GM18505 (cell line): ENCODE results near the gene RNF11.
A peak's percentile ranks its signal among the peaks of the same experiment; 100 is the strongest.

ENCODE experiments used
- ATAC-seq: cut with Tn5 transposase; IDR thresholded peaks from one replicate; pipeline ENCODE4 v1.9.1; 2021; ENCODE audit not compliant: unreplicated experiment
- POLR2A ChIP-seq: IDR thresholded peaks from 4 replicates; pipeline ENCODE4 v1.6.1; 2011; ENCODE audit warnings: borderline replicate concordance; ENCODE audit not compliant: insufficient read depth, insufficient read length; ENCODE audit errors: extremely low read depth

The RNF11 gene

DNA sequence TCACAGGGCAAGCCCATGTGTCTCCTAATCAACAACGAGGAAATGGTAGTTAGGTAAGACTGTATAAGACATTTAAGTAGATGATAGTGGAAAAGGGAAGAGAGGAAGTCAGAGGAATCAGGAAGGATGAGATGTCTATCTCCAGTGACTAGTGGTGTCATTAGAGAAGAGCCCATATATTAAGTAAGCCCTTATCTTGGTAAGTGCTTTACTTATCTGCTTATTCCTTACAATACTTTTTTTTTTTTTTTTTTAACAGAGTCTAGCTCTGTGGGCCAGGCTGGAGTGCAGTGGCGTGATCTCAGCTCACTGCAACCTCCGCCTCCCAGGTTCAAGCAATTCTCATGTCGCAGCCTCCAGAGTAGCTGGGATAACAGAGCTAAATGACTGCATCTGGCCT lies 29.5 kb downstream of the RNF11 start:
- no peak for ATAC-seq
- TF ChIP-seq POLR2A, result no peak

DNA sequence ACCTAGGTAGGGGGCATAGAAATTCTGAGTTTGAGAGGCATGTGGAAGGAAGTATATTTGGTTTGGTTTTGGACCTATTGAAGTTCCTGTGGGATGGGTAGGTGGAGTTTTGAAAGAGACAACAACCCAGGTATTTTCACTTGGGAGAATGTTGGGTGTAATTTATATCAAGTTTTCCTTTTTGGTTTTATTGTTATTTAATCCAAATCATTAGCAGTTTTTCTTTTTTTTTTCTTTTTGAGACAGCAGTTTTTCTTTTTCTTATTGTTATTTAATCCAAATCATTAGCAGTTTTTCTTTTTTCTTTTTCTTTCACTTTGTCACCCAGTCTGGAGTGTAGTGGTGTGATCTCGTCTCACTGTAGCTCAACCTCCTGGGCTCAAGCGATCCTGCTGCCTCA lies 30.1 kb downstream of the RNF11 start:
- TF ChIP-seq POLR2A, result no peak
- ATAC-seq, result no peak

DNA sequence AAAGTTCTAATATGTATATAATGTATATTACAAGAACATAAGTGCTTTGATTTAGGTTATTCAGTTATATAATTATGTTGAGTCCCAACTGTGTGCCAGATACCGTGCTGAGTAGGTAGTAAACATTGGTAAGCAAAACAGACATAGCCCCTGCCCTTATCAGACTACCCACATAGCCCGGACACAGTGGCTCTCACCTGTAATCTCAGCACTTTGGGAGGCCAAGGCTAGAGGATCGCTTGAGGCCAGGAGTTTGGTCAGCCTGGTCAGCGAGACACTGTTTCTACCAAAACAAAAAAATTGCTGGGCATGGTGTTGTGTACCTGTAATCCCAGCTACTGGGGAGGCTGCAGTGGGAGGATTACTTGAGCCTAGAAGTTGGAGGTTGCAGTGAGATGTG lies 30.7 kb downstream of the RNF11 start:
- no peak for TF ChIP-seq POLR2A
- ATAC-seq, result no peak

GRCh38 chr1:51268634-51269033 lies 32.6 kb downstream of the RNF11 start:
- ATAC-seq, result peak; percentile 35

DNA sequence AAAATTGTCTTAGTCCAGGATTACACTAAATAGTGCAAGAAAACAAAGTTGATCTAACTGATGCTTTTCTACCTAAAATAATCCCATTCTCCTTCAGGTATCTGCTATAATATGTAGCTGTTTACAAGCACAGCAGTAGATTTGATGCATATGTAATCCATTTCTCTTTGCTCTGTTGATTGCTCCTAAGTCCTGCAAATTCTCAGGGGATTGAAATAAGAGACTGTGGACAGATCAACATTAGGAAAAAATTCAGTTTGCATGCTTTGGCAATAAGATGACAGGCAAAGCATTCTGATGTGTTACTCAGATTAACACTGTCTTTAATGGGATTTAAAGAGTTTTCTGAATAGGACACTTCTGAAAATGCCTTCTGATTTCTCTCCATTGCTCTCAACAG lies 34.7 kb downstream of the RNF11 start:
- no peak for ATAC-seq
- TF ChIP-seq POLR2A, result no peak

More at GRCh38 chr1:51268634-51269033, 32.6 kb downstream of the RNF11 start:
- no peak for TF ChIP-seq POLR2A

- ATAC-seq, result no peak
- TF ChIP-seq POLR2A, result no peak
These were observed 36.8 kb downstream of the RNF11 start for GRCh38 chr1:51272916-51273315.

GRCh38 chr1:51274676-51275075 lies 38.6 kb downstream of the RNF11 start:
- ATAC-seq, result no peak
- TF ChIP-seq POLR2A, result no peak

DNA sequence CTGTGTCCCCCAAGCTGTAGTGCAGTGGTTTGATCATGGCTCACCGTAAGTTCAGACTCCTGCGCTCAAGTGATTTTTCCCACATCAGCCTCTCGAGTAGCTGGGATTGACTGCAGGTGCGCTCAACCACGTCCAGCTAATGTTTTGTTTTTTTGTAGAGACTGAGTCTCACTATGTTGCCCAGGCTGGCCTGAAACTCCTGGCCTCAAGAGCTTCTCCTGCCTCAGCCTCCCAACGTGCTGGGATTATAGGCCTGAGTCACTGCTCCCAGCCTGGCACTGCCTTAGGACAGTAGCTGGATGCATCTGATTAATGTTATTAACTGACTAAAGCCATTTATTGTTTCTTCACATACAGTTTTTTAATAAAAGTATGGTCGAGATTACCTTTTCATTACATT lies 40.2 kb downstream of the RNF11 start:
- TF ChIP-seq POLR2A, result no peak
- no peak for ATAC-seq

- no peak for ATAC-seq
- TF ChIP-seq POLR2A, result no peak
These were observed 44.4 kb downstream of the RNF11 start for GRCh38 chr1:51280321-51280978.

GRCh38 chr1:51281807-51282206 lies 45.7 kb downstream of the RNF11 start:
- TF ChIP-seq POLR2A, result no peak
- ATAC-seq, result no peak

DNA sequence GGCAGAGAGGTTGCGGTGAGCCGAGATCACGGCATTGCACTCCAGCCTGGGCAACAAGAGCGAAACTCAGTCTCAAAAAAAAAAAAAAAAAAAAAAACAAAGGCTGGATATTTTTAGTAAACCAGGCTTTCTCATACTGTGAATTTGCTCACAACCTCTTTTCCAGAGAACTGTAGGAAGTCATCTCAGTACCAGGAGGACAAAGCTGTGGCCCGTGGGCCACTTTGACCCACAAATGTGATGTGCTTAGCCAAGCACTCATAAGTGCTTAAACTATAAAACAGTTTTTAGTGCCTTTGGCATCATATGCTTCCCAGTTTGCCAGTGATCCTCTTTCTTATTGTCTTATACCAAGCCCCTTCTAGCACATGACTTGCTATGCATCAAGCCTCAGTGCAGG lies 46.5 kb downstream of the RNF11 start:
- TF ChIP-seq POLR2A, result no peak
- no peak for ATAC-seq

DNA sequence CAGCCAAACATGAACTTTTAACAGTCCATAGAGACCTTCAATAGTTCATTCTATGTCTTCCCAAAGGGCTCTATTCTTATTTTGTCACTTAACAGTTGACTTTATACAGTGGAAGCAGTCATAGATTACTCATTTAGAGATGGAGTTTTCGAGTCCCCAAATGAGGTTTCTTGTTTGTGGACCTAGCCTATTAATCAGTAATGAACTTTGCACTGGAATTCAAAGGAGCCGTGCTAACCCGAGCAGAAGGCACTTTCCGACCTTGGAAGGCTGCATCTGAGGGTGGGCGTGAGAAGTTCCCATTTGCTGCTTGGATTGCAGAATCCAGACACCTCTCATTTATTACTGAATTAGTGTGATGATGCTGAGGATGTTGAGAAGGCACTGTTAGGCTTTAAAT lies 47.9 kb downstream of the RNF11 start:
- no peak for ATAC-seq
- TF ChIP-seq POLR2A, result no peak

DNA sequence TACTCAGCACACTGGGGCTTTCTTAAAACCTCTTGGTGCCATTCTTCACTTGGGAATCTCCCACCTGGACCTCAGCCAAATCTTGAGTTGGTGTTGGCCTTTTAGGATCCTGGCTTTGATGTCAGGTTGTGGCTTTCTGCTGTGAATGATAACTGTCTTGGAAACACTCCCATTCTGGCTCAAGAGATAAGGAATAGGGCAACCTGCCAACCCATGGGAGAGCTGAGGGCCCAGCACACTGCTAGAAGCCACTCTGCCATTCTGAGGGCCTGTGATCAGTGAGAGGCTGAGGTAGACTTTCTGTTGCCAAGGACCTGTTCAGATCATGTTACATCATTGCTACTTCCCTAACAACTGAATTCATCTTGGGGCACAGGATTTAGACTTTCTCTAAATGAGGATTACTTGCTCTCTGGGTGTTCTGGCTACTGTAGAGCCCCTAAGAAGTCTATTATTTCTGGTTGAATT lies 48.4 kb downstream of the RNF11 start:
- no peak for TF ChIP-seq POLR2A
- peak; percentile 45 for ATAC-seq

- TF ChIP-seq POLR2A, result no peak
- peak; percentile 79 for ATAC-seq
These were observed 49.0 kb downstream of the RNF11 start for GRCh38 chr1:51285055-51285454.

GRCh38 chr1:51287966-51288365 lies 51.9 kb downstream of the RNF11 start:
- no peak for ATAC-seq
- TF ChIP-seq POLR2A, result no peak
